Mesenchymal stem cell (in vitro differentiated cells and primary cell): ENCODE data around the gene VPS37B.
A peak's percentile ranks its signal among the peaks of the same experiment; 100 is the strongest.

ENCODE experiments used
- DNase-seq: peaks from one replicate; pipeline ENCODE4 v3.0.0-alpha.2; 2013
- H2AFZ ChIP-seq: one replicate; pipeline ENCODE4 v1.6.1; 2013; ENCODE audit warnings: low read depth, mild to moderate bottlenecking, control low read depth, inconsistent platforms, low read length, moderate library complexity
- H2AK5ac ChIP-seq: 2 replicates; pipeline ENCODE4 v1.6.1; 2013; ENCODE audit warnings: low read length, moderate library complexity, mild to moderate bottlenecking, inconsistent platforms; ENCODE audit not compliant: severe bottlenecking
- H2BK120ac ChIP-seq: one replicate; pipeline ENCODE4 v1.6.1; 2013; ENCODE audit warnings: low read depth, mild to moderate bottlenecking, inconsistent platforms, low read length, moderate library complexity
- H2BK12ac ChIP-seq, 2 experiments: one replicate each; pipeline ENCODE4 v1.6.1; 2013; ENCODE audit warnings: inconsistent platforms in 2 of 2, low read length in 2 of 2, mild to moderate bottlenecking in 2 of 2, moderate library complexity in 2 of 2, control low read depth in 1 of 2
- H2BK15ac ChIP-seq: one replicate; pipeline ENCODE4 v1.6.1; 2013; ENCODE audit warnings: mild to moderate bottlenecking, low read depth, inconsistent platforms; ENCODE audit not compliant: poor library complexity, severe bottlenecking
- H2BK5ac ChIP-seq: 2 replicates; pipeline ENCODE4 v1.6.1; 2013; ENCODE audit warnings: low read depth, mild to moderate bottlenecking, low read length, control low read depth, inconsistent platforms; ENCODE audit not compliant: poor library complexity, severe bottlenecking
- H3K14ac ChIP-seq, 2 experiments: one replicate each; pipeline ENCODE4 v1.6.1; 2013; ENCODE audit warnings: inconsistent platforms in 2 of 2, low read length in 2 of 2, control low read depth in 1 of 2, mild to moderate bottlenecking in 1 of 2, moderate library complexity in 1 of 2
- H3K18ac ChIP-seq, 2 experiments: one replicate each; pipeline ENCODE4 v1.6.1; 2013; ENCODE audit warnings: inconsistent platforms in 2 of 2, low read length in 2 of 2, control low read depth in 1 of 2, low read depth in 1 of 2, mild to moderate bottlenecking in 1 of 2
- H3K23ac ChIP-seq, 2 experiments: one replicate each; pipeline ENCODE4 v1.6.1; 2013; ENCODE audit warnings: inconsistent platforms in 2 of 2, low read length in 2 of 2, mild to moderate bottlenecking in 2 of 2, moderate library complexity in 2 of 2, control low read depth in 1 of 2
- H3K27ac ChIP-seq: 2 replicates; pipeline ENCODE4 v1.5.1; 2013; ENCODE audit warnings: mild to moderate bottlenecking, moderate library complexity, low read length, control low read depth, inconsistent platforms; ENCODE audit not compliant: poor library complexity, severe bottlenecking
- H3K27me3 ChIP-seq, 2 experiments: 2 replicates each; pipeline versions ENCODE4 v1.6.1 to v1.7.0; 2013; ENCODE audit warnings: low read length in 2 of 2, mild to moderate bottlenecking in 2 of 2, moderate library complexity in 2 of 2, control low read depth in 1 of 2, inconsistent platforms in 1 of 2; ENCODE audit not compliant: control insufficient read depth in 1 of 2, insufficient read depth in 1 of 2
- H3K36me3 ChIP-seq, 2 experiments: 2 replicates each; pipeline versions ENCODE4 v1.6.1 to v1.7.0; 2013; ENCODE audit warnings: low read length in 2 of 2, control low read depth in 1 of 2, inconsistent platforms in 1 of 2, low read depth in 1 of 2, mild to moderate bottlenecking in 1 of 2; ENCODE audit not compliant: insufficient read depth in 2 of 2, control insufficient read depth in 1 of 2
- H3K4ac ChIP-seq, 2 experiments: one replicate each; pipeline ENCODE4 v1.6.1; 2013; ENCODE audit warnings: inconsistent platforms in 2 of 2, low read length in 2 of 2, mild to moderate bottlenecking in 2 of 2, moderate library complexity in 2 of 2, control low read depth in 1 of 2, low read depth in 1 of 2
- H3K4me1 ChIP-seq: 2 replicates; pipeline ENCODE4 v1.6.1; 2013; ENCODE audit warnings: low read depth, low read length, control low read depth; ENCODE audit not compliant: control insufficient read depth, insufficient read depth
- H3K4me2 ChIP-seq: 2 replicates; pipeline ENCODE4 v1.6.1; 2013; ENCODE audit warnings: low read length, mild to moderate bottlenecking, inconsistent platforms; ENCODE audit not compliant: poor library complexity, severe bottlenecking
- H3K4me3 ChIP-seq, 2 experiments: 2 replicates each; pipeline versions ENCODE4 v1.5.1 to v1.7.0; 2013; ENCODE audit warnings: low read length in 2 of 2, mild to moderate bottlenecking in 2 of 2, control low read depth in 1 of 2, low read depth in 1 of 2; ENCODE audit not compliant: insufficient read depth in 1 of 2
- H3K79me1 ChIP-seq: replicated peaks from 2 replicates; pipeline ENCODE4 v1.6.1; 2013; ENCODE audit warnings: mild to moderate bottlenecking, control low read depth, low read length, inconsistent platforms; ENCODE audit not compliant: poor library complexity, severe bottlenecking
- H3K9ac ChIP-seq: 2 replicates; pipeline ENCODE4 v1.7.0; 2013; ENCODE audit warnings: mild to moderate bottlenecking, low read length, moderate library complexity
- H3K9me3 ChIP-seq: 2 replicates; pipeline ENCODE4 v1.7.0; 2013; ENCODE audit warnings: mild to moderate bottlenecking, low read length; ENCODE audit not compliant: control insufficient read depth
- H4K8ac ChIP-seq: one replicate; pipeline ENCODE4 v1.6.1; 2013; ENCODE audit warnings: inconsistent platforms, mild to moderate bottlenecking, low read length, moderate library complexity
- H4K91ac ChIP-seq: one replicate; pipeline ENCODE4 v1.6.1; 2013; ENCODE audit warnings: mild to moderate bottlenecking, low read length, inconsistent platforms
- WGBS: methylation state at CpG from one replicate; pipeline ENCODE4 v1.1.7; 2013; ENCODE audit warnings: mixed read lengths; 5-methylcytosine and 5-hydroxymethylcytosine counted together

VPS37B gene

DNA sequence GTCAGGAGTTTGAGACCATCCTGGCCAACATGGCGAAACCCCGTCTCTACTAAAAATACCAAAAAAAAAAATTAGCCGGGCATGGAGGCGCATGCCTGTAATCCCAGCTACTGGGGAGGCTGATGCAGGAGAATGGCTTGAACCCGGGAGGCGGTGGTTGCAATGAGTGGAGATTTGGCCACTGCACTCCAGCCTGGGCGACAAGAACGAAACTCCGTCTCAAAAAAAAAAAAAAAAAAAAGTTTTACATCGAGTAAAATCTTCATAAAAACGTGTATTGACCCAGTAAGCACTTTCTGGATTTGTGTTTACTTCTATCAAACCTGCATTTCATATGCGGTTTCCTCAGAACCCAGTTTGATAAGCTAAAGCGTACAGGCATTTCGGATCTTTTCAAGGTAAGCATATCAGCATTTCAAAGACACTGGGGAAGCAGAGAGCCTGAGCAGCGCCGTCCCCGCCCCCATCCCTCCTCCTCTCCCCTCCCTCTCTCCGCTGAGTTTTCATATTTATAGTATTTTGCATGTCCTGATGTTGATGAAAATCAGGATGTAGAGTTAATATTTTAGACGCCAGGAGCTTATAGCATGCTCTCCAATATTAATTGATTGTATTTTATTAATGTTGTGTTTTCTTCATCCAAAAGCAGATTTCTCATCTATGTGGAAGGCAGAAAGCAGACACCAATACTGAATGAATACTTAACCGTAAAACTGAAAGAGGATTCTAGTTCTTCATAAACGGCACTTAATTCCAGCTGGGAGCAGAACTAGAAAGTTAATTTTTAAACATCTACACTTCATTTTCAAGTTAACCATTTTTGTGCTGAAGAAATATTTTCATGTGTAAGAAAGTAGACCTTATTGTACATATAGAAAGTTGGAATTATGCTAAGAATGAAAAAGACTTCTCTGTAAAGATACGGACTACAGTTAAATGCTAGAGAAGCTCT, 69.9 kb downstream of the VPS37B start:
- Histone ChIP-seq H4K91ac (no peak overlapping the region), H3K27ac (peak overlapping the region; percentile 97), H3K9me3 (no peaks in the 10 kb centered on the region), H3K4ac (no peak overlapping the region), H3K18ac (no peak overlapping the region), H3K27me3 (no peaks in the 10 kb centered on the region), H2AFZ (no peak overlapping the region), H2BK12ac (no peak overlapping the region), H4K8ac (no peak overlapping the region), H3K4me3 (peak overlapping the region in 1 of 2 experiments; percentile 78), H2BK15ac (no peak overlapping the region), H2BK120ac (no peak overlapping the region), H3K14ac (no peak overlapping the region), H3K9ac (peak overlapping the region; percentile 60), H3K4me1 (peaks cover 5% of the 10 kb centered on the region), H3K4me2 (peak overlapping the region; percentile 50), H2BK5ac (peak overlapping the region; percentile 73), H2AK5ac (no peak overlapping the region), H3K79me1 (no peaks in the 10 kb centered on the region), H3K36me3 (no peaks in the 10 kb centered on the region), H3K23ac (no peak overlapping the region)
- 55% methylated on average over 14 of the region's 22 CpGs for WGBS
- DNase-seq = no peak

DNA sequence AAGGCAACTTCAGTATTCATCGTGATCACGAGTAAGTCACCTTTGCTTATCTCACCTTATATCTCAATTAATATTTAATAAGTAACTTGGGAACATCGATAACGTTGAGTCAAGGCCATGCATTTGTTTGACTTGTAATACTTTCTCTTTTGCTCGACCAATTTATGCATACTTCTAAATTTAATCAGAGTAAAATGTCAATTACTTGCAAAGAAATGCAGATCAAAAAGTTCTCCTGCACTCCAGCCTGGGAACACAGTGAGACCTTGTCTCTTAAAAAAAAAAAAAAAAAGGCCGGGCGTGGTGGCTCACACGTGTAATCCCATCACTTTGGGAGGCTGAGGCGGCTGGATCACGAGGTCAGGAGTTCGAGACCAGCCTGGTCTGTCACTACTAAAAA, 72.5 kb downstream of the VPS37B start:
- H2BK15ac ChIP-seq = no peak overlapping the region
- no peak overlapping the region for H3K4ac ChIP-seq
- no peak overlapping the region for H3K4me3 ChIP-seq
- no peak overlapping the region for H4K8ac ChIP-seq
- H3K4me1 ChIP-seq = peaks cover 3% of the 10 kb centered on the region
- H2BK5ac ChIP-seq = no peak overlapping the region
- H3K36me3 ChIP-seq = no peaks in the 10 kb centered on the region
- H2AFZ ChIP-seq = no peak overlapping the region
- no peaks in the 10 kb centered on the region for H3K27me3 ChIP-seq
- H3K23ac ChIP-seq = no peak overlapping the region
- H2BK120ac ChIP-seq = no peak overlapping the region
- H3K9ac ChIP-seq = no peak overlapping the region
- WGBS = 90% methylated on average over 11 of the region's 11 CpGs
- no peak overlapping the region for H2AK5ac ChIP-seq
- no peak overlapping the region for H3K4me2 ChIP-seq
- H3K14ac ChIP-seq = no peak overlapping the region
- no peak overlapping the region for H4K91ac ChIP-seq
- H3K79me1 ChIP-seq = no peaks in the 10 kb centered on the region
- no peaks in the 10 kb centered on the region for H3K9me3 ChIP-seq
- no peak overlapping the region for H2BK12ac ChIP-seq
- no peak for DNase-seq
- no peak overlapping the region for H3K18ac ChIP-seq
- H3K27ac ChIP-seq = no peak overlapping the region

DNA sequence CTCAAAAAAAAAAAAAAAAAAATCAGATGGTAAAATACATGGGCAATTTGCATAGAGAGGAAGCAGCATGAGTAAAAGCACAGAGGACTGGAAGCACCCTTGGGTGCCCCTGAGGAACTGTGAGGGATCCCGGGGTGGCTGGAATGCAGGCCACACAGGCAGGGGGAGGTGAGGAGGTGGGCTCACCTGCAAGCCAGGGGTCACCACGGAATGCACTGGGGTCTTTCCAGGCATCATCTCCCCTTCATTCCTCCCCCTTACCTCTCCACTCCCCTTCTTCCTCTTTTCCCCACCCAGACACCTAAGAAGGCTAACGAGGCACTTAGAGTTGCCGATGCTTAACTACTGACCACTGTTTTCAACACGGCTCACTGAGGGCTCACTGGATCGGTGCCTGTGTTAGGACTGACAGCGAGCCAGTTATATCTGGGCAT, 75.1 kb downstream of the VPS37B start:
- no peak overlapping the region for H3K4me2 ChIP-seq
- H4K91ac ChIP-seq = no peak overlapping the region
- H3K79me1 ChIP-seq = no peaks in the 10 kb centered on the region
- no peak overlapping the region for H3K27ac ChIP-seq
- no peak overlapping the region for H3K4ac ChIP-seq
- no peaks in the 10 kb centered on the region for H3K9me3 ChIP-seq
- H3K14ac ChIP-seq = no peak overlapping the region
- no peak overlapping the region for H2AK5ac ChIP-seq
- H3K23ac ChIP-seq = no peak overlapping the region
- no peaks in the 10 kb centered on the region for H3K27me3 ChIP-seq
- H3K4me3 ChIP-seq = no peak overlapping the region
- no peak overlapping the region for H2AFZ ChIP-seq
- H4K8ac ChIP-seq = no peak overlapping the region
- 76% methylated on average over 7 of the region's 7 CpGs for WGBS
- H2BK15ac ChIP-seq = peak overlapping the region; percentile 70
- no peak overlapping the region for H2BK120ac ChIP-seq
- no peak overlapping the region for H2BK5ac ChIP-seq
- DNase-seq = no peak
- no peaks in the 10 kb centered on the region for H3K36me3 ChIP-seq
- H3K18ac ChIP-seq = no peak overlapping the region
- H3K4me1 ChIP-seq = peaks cover 2% of the 10 kb centered on the region
- H3K9ac ChIP-seq = no peak overlapping the region
- H2BK12ac ChIP-seq = no peak overlapping the region

DNA sequence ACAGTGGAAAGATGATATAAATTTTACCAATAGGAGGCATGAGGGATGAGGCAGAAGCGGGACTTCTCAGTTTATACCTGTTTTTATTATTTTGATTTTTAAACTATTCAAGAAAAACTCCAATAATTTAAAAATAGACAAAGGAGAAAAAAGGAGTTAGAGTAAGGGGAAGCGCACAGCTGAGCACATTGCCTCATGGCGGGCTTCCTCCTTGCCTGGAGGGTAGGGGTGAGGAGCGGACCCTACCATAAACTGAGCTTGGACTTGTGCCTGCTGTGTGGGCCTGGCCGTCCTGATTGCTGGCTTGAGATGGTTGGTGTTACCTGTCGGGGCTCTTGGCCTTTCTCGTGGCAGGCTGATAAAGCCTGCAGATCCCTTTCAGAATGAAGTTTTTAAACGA, 75.8 kb downstream of the VPS37B start:
- no peak overlapping the region for H3K14ac ChIP-seq
- no peak overlapping the region for H3K4me2 ChIP-seq
- H4K8ac ChIP-seq = no peak overlapping the region
- H3K27me3 ChIP-seq = no peaks in the 10 kb centered on the region
- H3K9me3 ChIP-seq = no peaks in the 10 kb centered on the region
- no peak overlapping the region for H2AK5ac ChIP-seq
- DNase-seq = no peak
- H3K18ac ChIP-seq = no peak overlapping the region
- H2BK5ac ChIP-seq = no peak overlapping the region
- H3K4me1 ChIP-seq = no peaks in the 10 kb centered on the region
- H3K4me3 ChIP-seq = no peak overlapping the region
- 95% methylated on average over 7 of the region's 8 CpGs for WGBS
- no peak overlapping the region for H2BK120ac ChIP-seq
- H3K36me3 ChIP-seq = no peaks in the 10 kb centered on the region
- H2AFZ ChIP-seq = no peak overlapping the region
- no peak overlapping the region for H3K9ac ChIP-seq
- H3K4ac ChIP-seq = no peak overlapping the region
- H4K91ac ChIP-seq = no peak overlapping the region
- H3K79me1 ChIP-seq = no peaks in the 10 kb centered on the region
- H2BK12ac ChIP-seq = no peak overlapping the region
- no peak overlapping the region for H2BK15ac ChIP-seq
- no peak overlapping the region for H3K23ac ChIP-seq
- no peak overlapping the region for H3K27ac ChIP-seq
